COLO829 (cell line): ENCODE data around the gene TBC1D10A.

Experiments
- DNase-seq: peaks from one replicate; pipeline ENCODE4 v3.0.0; 2012; ENCODE audit warnings: low spot score

TBC1D10A gene

GRCh38 chr22:30318799-30319419 lies 7.8 kb downstream of the TBC1D10A start:
- peak; percentile 88 for DNase-seq

GRCh38 chr22:30317778-30318177 lies 9.0 kb downstream of the TBC1D10A start:
- no peak for DNase-seq

GRCh38 chr22:30315962-30316576 lies 10.7 kb downstream of the TBC1D10A start:
- no peak for DNase-seq

- no peak for DNase-seq
Observed at GRCh38 chr22:30314915-30315314, 11.8 kb downstream of the TBC1D10A start.

GRCh38 chr22:30313527-30314363 lies 13.0 kb downstream of the TBC1D10A start:
- no peak for DNase-seq

- DNase-seq: no peak
Observed at GRCh38 chr22:30312053-30312452, 14.7 kb downstream of the TBC1D10A start.

GRCh38 chr22:30310881-30311771 lies 15.6 kb downstream of the TBC1D10A start:
- no peak for DNase-seq

- no peak for DNase-seq
Observed at GRCh38 chr22:30309951-30310741, 16.6 kb downstream of the TBC1D10A start.

- no peak for DNase-seq
Observed at GRCh38 chr22:30308518-30309230, 18.1 kb downstream of the TBC1D10A start.

GRCh38 chr22:30308093-30308492 lies 18.6 kb downstream of the TBC1D10A start:
- no peak for DNase-seq

- no peak for DNase-seq
Observed at GRCh38 chr22:30307041-30307574, 19.6 kb downstream of the TBC1D10A start.

- DNase-seq: no peak
Observed at GRCh38 chr22:30306627-30307011, 20.1 kb downstream of the TBC1D10A start.

GRCh38 chr22:30305906-30306626 lies 20.7 kb downstream of the TBC1D10A start:
- no peak for DNase-seq

GRCh38 chr22:30305519-30305905 lies 21.2 kb downstream of the TBC1D10A start:
- no peak for DNase-seq

GRCh38 chr22:30304495-30305244 lies 22.1 kb downstream of the TBC1D10A start:
- no peak for DNase-seq

GRCh38 chr22:30302810-30303138 lies 24.0 kb downstream of the TBC1D10A start:
- DNase-seq: no peak

- DNase-seq: no peak
Observed at GRCh38 chr22:30301995-30302809, 24.5 kb downstream of the TBC1D10A start.

GRCh38 chr22:30299322-30299721 lies 27.4 kb downstream of the TBC1D10A start:
- no peak for DNase-seq
